NB4 (cell line): ENCODE results near the gene SPATA22.

ENCODE experiments used
- CTCF ChIP-seq: IDR thresholded peaks from one replicate; pipeline ENCODE4 v1.5.1; 2012; ENCODE audit warnings: low read depth, low read length
- MAX ChIP-seq: IDR thresholded peaks from 2 replicates; pipeline ENCODE4 v1.6.1; 2011; ENCODE audit warnings: low read depth, low read length
- POLR2A ChIP-seq: IDR thresholded peaks from 2 replicates; pipeline ENCODE4 v1.6.1; 2011; ENCODE audit warnings: mild to moderate bottlenecking; ENCODE audit not compliant: insufficient read length; ENCODE audit errors: extremely low read depth

- TF ChIP-seq CTCF (no peak), POLR2A (no peak), MAX (no peak)
These were observed 56.0 kb downstream of the SPATA22 start for GRCh38 chr17:3415610-3416009.
